Measurements from ENCODE around the gene SCMH1. TPM values are rescaled to one million over a fixed set of nuclear protein-coding genes. Genes with fewer than 3 reads are reported as not detected.
A peak's percentile ranks its signal among the peaks of the same experiment; 100 is the strongest.

The SCMH1 gene
- total RNA-seq, 2 donors from 2014 or later, result 24.1 to 34.3 TPM

GRCh38 chr1:41056907-41057306 is 185.2 kb downstream of the SCMH1 start:
- intact Hi-C loops (cut with DNase I, micrococcal nuclease), result no loop called here
- DNase-seq (no peak), ATAC-seq (no peak)

GRCh38 chr1:41053316-41053715 is 188.8 kb downstream of the SCMH1 start:
- intact Hi-C loops (cut with DNase I, micrococcal nuclease), result no loop called here

DNA sequence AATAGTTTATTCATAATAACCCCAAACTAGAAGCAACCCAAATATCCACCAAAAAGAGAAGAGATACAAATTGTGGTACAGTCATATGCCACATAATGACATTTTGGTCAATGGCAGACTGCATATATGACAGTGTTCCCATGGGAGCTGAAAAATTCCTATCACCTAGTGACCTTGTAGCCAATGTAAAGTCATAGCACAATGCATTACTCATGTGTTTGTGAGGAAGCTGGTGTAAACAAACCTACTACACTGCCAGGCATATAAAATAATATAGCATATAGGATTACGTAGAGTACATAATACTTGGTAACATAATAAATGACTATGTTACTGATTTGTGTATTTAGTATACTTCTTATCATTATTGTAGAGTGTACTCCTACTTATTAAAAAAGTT is 191.1 kb downstream of the SCMH1 start:
- DNase-seq, result no peak
- intact Hi-C loops (cut with DNase I, micrococcal nuclease), result no loop called here
- no peak for ATAC-seq

More at GRCh38 chr1:41053316-41053715, 188.8 kb downstream of the SCMH1 start:
- no peak for DNase-seq
- ATAC-seq, result no peak

GRCh38 chr1:41048540-41048939 is 193.6 kb downstream of the SCMH1 start:
- DNase-seq (no peak), ATAC-seq (no peak)
- intact Hi-C loops (cut with DNase I, micrococcal nuclease), result no loop called here

DNA sequence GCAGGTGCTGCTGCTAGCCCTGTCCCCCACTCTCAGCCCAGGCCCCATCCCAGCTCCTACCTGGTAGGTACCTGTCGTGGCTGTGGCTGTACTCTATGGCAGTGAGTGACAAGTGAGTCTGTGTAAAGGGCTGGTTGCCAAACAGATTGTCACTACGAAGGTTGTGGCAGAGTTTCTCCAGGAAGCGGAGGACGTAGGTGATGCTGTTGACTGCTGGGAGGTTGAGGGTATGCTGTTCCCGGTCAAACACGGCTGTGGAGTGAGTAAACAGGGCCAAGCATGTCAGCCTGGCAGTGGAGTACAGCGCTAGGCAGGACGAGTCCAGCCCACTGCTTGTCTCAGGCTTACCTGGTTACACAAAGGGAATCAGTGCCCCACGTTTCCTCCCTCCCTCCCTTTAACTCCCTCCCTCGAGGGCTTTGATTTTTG is 195.7 kb downstream of the SCMH1 start:
- ATAC-seq (peak; percentile 74), DNase-seq (peak; percentile 46 to 62)
- intact Hi-C loops (cut with DNase I, micrococcal nuclease), result no loop called here

DNA sequence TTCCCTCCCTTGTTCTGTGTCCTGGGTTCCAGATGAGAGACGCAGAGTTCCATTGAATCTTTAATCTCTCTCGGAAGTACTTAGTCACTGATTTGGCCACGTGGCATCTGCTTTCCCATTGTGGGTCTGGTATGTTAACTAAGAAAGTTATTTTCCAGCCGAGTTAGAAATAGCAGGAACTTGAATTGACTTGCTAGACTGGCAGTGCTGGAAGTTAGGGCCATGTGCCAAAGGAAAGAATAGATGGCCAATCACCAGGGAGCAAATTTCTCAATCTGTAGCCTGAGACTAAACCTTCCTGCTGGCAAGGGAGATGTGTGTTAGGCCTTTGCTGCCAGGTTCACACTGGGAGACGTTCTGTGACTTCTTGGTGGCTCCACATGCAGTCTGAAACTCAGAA is 196.4 kb downstream of the SCMH1 start:
- peak; percentile 68 for ATAC-seq
- intact Hi-C loops (cut with DNase I, micrococcal nuclease), result no loop called here
- peak; percentile 15 to 61 for DNase-seq

GRCh38 chr1:41044187-41044586 is 197.9 kb downstream of the SCMH1 start:
- intact Hi-C loops (cut with DNase I, micrococcal nuclease), result no loop called here
- DNase-seq, result peak; percentile 16 to 32
- ATAC-seq, result peak; percentile 67

GRCh38 chr1:41041614-41042270 is 200.4 kb downstream of the SCMH1 start:
- no peak for ATAC-seq
- intact Hi-C loops (cut with DNase I, micrococcal nuclease), result no loop called here
- no peak for DNase-seq

DNA sequence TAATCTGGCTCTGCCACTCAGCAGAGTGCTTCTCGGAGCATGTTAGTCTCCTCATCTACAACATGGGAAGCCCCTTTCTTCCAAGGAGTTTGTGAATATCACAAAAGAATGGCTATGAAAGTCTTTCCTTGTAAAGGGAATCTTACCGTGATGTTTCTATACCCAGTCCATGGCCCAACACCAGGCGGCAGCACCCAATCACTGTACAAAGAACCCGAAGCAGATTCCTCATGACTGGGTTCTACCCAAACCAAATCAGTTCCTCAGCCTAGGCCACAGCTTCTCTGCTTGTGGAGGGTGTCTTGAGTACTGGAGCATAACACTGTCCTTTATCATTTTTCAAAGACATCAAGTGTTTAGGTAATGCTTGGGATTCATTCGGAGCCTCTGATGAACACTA is 204.0 kb downstream of the SCMH1 start:
- ATAC-seq, result no peak
- DNase-seq, result no peak
- intact Hi-C loops (cut with DNase I, micrococcal nuclease), result no loop called here

DNA sequence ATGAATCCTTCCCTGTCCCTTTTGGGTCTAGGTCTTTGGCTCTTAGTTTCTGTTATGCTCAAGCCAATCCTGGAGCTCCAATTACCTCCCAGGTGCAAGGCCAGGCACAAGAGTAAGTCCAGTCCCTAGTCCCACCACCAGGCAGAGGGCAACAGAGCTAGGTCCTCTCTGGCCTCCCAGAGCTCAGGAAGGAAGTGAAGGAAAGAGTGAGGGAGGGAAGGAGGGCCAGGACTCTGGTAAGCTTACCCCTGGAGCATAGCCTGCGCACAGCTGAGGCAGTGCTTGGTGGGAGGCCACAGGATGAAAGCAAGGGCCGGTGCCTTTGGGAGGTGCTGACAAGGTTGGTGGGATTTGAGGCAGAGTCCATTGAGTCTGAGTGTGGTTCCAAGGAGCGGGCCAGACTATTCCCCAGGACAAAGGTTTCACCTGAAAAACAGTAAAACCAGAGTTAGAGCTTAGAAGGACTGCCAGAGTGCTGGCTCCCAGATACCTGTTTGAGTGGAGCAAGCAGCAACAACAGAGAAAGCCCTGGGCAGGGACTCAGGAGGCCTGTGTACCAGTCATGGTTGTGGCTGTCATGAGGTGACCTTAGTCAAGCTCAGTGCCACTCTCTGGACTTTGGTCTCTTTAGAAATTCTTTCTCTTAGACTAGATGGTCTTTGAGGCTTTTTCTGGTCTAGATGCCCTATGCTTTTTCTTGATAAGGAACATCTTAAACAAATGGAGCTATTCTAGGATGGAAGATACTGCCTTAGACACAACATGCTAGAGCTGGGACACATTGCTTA is 204.8 kb downstream of the SCMH1 start:
- ATAC-seq (no peak), DNase-seq (no peak)
- intact Hi-C loops (cut with DNase I, micrococcal nuclease), result no loop called here

DNA sequence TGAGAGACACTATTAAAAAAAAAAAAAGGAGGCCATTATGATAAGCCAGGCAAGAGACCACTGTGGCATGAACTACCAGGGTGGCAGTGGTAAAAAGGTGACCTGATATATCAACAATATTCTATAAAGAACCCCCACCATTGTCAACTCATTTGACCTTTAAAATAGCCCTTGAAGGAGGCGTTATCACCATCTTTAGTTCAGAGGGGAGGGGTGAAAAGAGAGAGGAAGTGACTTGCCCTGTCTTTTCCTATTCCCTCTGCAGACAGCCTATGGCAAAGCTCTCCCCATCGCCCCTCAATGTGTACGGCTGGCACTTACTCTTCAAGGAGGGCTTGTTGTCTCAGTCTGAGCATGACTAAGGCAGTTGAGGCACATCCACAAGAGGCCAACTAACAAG is 208.8 kb downstream of the SCMH1 start:
- intact Hi-C loops (cut with DNase I, micrococcal nuclease), result no loop called here
- no peak for DNase-seq
- ATAC-seq, result no peak

- intact Hi-C loops (cut with DNase I, micrococcal nuclease), result no loop called here
- DNase-seq, result no peak
- no peak for ATAC-seq
Measured at GRCh38 chr1:41032147-41032546, 210.0 kb downstream of the SCMH1 start.

GRCh38 chr1:41030872-41031616 is 211.1 kb downstream of the SCMH1 start:
- ATAC-seq (no peak), DNase-seq (no peak)
- intact Hi-C loops (cut with DNase I, micrococcal nuclease), result no loop called here

- no peak for DNase-seq
- intact Hi-C loops (cut with DNase I, micrococcal nuclease), result no loop called here
- ATAC-seq, result no peak
Measured at GRCh38 chr1:41028034-41028642, 214.0 kb downstream of the SCMH1 start.

DNA sequence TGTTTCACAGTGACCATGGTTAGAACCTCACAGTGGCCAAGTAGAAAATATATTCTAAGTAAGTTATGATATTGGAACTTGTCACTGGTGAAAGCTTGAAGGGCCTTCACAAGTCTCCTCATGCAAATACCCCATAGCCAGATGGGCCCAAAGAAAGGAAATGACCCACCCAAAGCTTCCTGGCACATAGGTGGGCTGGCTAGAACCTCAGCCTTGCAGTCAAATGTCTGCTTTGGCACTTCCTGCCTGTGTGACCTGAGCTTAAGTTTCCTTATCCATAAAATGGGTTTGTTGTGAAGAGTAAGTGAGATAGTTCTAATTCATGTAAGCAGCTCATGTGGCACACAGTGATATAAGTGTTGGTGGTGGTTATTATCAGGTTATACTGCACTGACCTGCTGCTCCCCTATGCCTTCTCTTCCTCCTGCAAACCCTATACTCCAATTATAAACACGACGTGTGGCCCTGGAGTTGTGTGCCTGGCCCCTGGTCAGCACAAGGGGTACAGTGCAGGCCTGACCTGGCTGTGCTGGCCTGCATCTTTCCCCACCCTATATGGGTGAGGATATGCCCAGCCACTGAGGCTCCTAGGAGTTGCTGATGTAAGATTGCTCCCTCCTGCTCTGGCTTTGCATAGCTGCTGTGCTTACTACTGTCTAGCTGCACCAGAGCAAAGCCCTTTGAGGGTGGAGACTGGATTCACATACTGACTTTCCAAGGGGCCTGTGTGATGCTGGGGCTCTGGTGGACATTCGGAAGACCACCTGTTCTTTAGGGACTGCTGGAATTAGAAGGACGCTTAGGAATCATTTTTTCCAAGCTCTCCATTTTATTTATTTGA is 215.9 kb downstream of the SCMH1 start:
- intact Hi-C loops (cut with DNase I, micrococcal nuclease), result no loop called here
- ATAC-seq (no peak), DNase-seq (no peak)

- ATAC-seq (no peak), DNase-seq (no peak)
- intact Hi-C loops (cut with DNase I, micrococcal nuclease), result no loop called here
Measured at GRCh38 chr1:41024953-41025352, 217.2 kb downstream of the SCMH1 start.

GRCh38 chr1:41023279-41023990 is 218.7 kb downstream of the SCMH1 start:
- DNase-seq (no peak), ATAC-seq (no peak)
- intact Hi-C loops (cut with DNase I, micrococcal nuclease), result no loop called here

- DNase-seq (no peak), ATAC-seq (no peak)
- intact Hi-C loops (cut with DNase I, micrococcal nuclease), result no loop called here
Measured at GRCh38 chr1:41022424-41022823, 219.7 kb downstream of the SCMH1 start.
